ENCODE results near the gene FAF1.
"Not testable (repeated sequence)": the region's sequence is repeated elsewhere in the genome, so short reads cannot be mapped to it uniquely, and the experiment has no call there.

The FAF1 gene

DNA sequence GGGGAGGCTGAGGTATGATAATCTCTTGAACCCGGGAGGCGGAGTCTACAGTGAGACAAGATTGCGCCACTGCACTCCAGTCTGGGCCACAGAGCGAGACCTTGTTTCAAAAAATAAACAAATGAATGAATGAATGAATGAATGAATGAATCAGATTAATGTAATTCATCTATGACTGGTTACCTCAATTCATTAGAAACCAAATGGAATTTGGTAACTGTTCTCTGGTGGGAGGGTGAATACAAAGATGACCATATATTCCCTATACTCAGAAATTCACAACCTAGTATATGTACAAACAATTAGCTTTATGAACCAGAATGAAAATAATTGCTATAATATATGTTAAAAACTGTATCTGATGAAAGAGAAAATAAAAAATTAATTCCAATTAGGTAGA is 80.9 kb downstream of the FAF1 start:
- no peak for TF ChIP-seq CTCF (IDR thresholded peaks at IDR 0.05; ENCODE audit: insufficient read depth, low read depth, low read length, missing control alignments)
- H3K4me3 ChIP-seq (ENCODE audit: low read depth, low read length): no peak overlapping the region
- DNase-seq (ENCODE audit: low read depth): no peak

GRCh38 chr1:50878434-50878833 is 81.6 kb downstream of the FAF1 start:
- no peak overlapping the region for H3K4me3 ChIP-seq (ENCODE audit: low read depth, low read length)
- no peak for DNase-seq (ENCODE audit: low read depth)
- TF ChIP-seq CTCF (IDR thresholded peaks at IDR 0.05; ENCODE audit: insufficient read depth, low read depth, low read length, missing control alignments): no peak

GRCh38 chr1:50877641-50878040 is 82.4 kb downstream of the FAF1 start:
- no peak overlapping the region for H3K4me3 ChIP-seq (ENCODE audit: low read depth, low read length)
- TF ChIP-seq CTCF (IDR thresholded peaks at IDR 0.05; ENCODE audit: insufficient read depth, low read depth, low read length, missing control alignments): no peak
- no peak for DNase-seq (ENCODE audit: low read depth)

- DNase-seq (ENCODE audit: low read depth): peak; percentile 87
- H3K4me3 ChIP-seq (ENCODE audit: low read depth, low read length): peak overlapping the region; percentile 47
- TF ChIP-seq CTCF (IDR thresholded peaks at IDR 0.05; ENCODE audit: insufficient read depth, low read depth, low read length, missing control alignments): peak; percentile 64
Observed at GRCh38 chr1:50873458-50874187, 86.4 kb downstream of the FAF1 start.

- not testable (repeated sequence) for H3K4me3 ChIP-seq (ENCODE audit: low read depth, low read length); DNase-seq (ENCODE audit: low read depth)
Observed at GRCh38 chr1:50864845-50865244, 95.2 kb downstream of the FAF1 start.

DNA sequence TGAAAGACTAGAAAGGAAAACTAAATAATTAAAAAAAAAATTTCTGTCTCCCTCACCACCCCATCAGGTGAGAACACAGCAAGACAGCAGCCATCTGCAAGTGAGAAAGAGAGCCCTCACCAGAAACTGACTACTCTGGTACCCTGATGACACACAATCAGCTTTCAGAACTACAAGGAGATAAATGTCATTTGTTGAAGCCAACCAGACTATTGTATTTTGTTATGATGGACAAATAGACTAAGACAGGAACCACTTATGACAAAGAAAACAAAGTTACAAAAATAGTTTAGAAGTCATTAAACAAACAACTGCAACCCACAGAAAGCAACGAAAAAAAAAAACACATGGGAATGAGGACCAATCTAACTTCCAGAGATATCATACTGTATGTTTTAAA is 98.3 kb downstream of the FAF1 start:
- no peak overlapping the region for H3K4me3 ChIP-seq (ENCODE audit: low read depth, low read length)
- TF ChIP-seq CTCF (IDR thresholded peaks at IDR 0.05; ENCODE audit: insufficient read depth, low read depth, low read length, missing control alignments): no peak
- DNase-seq (ENCODE audit: low read depth): no peak

DNA sequence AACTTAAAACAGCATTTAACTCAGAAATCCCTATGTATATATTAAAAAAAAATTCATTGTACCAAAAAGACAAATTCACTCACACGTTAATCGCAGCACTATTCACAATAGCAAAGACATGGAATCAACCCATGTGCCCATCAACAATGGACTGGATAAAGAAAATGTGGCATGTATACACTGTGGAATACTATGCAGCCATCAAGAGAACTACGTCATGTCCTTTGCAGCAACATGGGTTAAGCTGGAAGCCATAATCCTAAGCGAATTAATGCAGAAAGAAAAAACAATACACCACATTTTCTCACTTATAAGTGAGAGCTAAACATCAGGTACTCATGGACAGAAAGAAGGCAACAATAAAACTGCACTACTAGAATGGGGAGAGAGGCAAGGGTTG is 99.4 kb downstream of the FAF1 start:
- no peak for DNase-seq (ENCODE audit: low read depth)
- no peak for TF ChIP-seq CTCF (IDR thresholded peaks at IDR 0.05; ENCODE audit: insufficient read depth, low read depth, low read length, missing control alignments)
- H3K4me3 ChIP-seq (ENCODE audit: low read depth, low read length): no peak overlapping the region

Data from GM12865 (cell line).